Measurements from ENCODE around the gene KRT24.
"Not testable (repeated sequence)": the region's sequence is repeated elsewhere in the genome, so short reads cannot be mapped to it uniquely, and the experiment has no call there.

Gene KRT24

DNA sequence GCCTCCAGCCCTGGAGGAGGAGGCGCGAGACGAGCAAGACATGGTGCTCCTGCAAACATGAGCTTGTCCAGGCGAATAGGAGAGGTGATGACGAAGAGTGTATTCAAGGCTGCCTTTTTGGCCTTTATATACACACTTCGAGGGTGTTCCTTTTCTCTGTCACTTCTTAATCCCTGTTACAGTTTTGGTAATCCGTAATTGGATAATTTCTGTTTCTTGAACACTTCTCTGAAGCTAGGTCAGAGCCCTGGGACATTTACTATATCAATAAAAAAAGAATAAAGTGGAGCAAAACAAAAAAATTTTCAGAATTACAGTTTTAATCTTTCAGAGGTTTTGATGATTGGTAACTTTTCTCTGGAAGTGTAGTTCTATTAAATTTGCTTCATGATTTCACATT, at the start of gene KRT24:
KRT24 (minus strand) TSS at position 101 of the 400 bp plus-strand sequence; CDS start at position 42, 59 bp downstream.
- no peak for DNase-seq (ENCODE audit: low read depth, low spot score)

GRCh38 chr17:40751065-40751464, 47.5 kb upstream of the KRT24 start:
- DNase-seq (ENCODE audit: low read depth, low spot score), result no peak

GRCh38 chr17:40750391-40750790, 46.8 kb upstream of the KRT24 start:
- no peak for DNase-seq (ENCODE audit: low read depth, low spot score)

- DNase-seq (ENCODE audit: low read depth, low spot score), result not testable (repeated sequence)
These were observed 45.1 kb upstream of the KRT24 start for GRCh38 chr17:40748666-40749065.

- no peak for DNase-seq (ENCODE audit: low read depth, low spot score)
These were observed 35.0 kb upstream of the KRT24 start for GRCh38 chr17:40738553-40738952.

GRCh38 chr17:40735016-40735415, 31.5 kb upstream of the KRT24 start:
- no peak for DNase-seq (ENCODE audit: low read depth, low spot score)

- no peak for DNase-seq (ENCODE audit: low read depth, low spot score)
These were observed 30.5 kb upstream of the KRT24 start for GRCh38 chr17:40734018-40734417.

GRCh38 chr17:40730970-40731369, 27.4 kb upstream of the KRT24 start:
- no peak for DNase-seq (ENCODE audit: low read depth, low spot score)

DNA sequence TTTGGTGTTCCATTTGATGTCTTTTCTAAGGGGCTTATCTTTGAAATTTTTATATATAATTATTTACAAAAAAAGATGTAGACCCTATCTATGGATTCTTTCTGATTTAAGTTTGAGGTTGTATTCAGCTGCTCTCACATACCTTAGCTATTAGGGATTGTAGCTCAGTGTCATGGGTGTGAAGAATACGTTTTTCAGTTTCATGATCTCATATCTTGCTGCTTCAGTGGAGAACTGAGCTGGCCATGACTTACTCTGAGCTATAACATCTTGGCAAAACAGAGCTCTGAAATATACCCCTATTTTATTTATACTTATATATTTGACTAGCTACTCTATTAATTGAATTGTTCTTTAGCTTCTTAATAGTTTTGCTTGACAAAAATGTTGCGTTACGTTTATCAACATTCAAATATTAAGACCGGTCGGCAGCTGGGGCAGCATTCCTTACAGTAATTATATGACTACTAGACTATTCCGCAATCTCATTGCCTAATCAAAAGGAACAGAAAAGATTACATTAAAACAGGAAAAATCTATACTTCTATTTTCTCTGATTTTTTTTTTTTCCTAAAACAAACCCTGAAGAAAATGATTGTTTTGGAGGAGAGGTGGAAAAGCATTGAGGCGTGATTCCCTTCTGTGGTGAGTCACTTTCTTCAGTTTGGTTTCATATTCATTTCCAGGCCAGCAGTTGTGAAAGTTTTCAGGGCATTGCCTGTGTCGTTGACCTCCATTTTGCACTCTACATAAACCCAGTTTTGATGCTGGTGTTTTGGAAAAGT, 24.1 kb upstream of the KRT24 start:
- peak; percentile 69 for DNase-seq (ENCODE audit: low read depth, low spot score)

DNA sequence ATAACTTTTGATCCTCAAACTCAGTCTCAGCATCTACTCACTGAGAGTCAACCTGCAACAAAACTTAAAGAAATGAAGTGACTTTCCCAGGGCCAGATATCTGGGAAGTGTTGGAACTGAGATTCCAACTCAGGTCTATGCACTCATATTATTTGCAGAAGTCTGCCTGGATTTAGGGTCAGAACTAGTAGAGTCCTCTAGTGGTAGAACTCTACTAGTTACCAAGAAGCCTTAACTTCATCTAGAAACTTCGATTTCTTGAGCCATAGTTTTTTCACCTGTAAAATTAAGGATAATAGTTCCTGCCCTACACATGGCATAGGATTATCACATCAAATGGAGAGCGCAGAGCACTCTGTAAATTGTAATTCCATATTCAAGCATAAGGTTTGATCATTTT, 23.4 kb upstream of the KRT24 start:
- no peak for DNase-seq (ENCODE audit: low read depth, low spot score)

DNA sequence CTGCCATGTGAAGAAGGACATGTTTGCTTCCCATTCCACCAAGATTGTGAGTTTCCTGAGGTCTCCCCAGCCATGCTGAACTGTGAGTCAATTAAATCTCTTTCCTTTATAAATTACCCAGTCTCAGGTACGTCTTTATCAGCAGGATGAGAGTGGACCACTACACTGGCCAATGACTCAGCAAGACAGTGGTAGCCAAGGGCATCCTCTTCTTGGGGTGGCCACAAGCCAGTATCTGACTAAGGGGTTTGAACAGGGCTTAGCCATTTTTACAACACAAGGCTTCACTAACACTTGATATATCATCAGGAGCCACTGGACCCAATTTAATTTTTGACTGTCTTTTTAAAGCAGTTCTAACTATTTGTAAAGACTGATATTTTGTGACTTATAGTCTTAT, 21.1 kb upstream of the KRT24 start:
- no peak for DNase-seq (ENCODE audit: low read depth, low spot score)

- no peak for DNase-seq (ENCODE audit: low read depth, low spot score)
These were observed 18.7 kb upstream of the KRT24 start for GRCh38 chr17:40722241-40722640.

DNA sequence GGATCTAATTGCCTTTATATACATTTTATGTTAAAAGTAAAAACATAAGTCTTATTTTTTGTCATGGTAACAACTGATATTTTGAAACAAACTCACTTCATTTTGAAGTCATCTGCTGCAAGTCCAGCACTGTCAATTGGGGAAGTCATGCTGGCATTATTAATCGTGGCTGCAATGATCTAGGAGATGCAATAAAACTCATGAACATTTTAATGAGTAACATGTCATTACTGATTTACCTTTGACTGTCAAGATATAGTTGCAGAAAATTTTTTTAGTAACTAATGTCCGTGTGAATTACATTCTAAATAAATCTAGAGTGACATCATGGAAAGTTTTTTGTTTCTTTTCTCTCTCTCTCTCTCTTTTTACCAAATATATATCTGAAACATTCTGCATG, 17.3 kb upstream of the KRT24 start:
- no peak for DNase-seq (ENCODE audit: low read depth, low spot score)

DNA sequence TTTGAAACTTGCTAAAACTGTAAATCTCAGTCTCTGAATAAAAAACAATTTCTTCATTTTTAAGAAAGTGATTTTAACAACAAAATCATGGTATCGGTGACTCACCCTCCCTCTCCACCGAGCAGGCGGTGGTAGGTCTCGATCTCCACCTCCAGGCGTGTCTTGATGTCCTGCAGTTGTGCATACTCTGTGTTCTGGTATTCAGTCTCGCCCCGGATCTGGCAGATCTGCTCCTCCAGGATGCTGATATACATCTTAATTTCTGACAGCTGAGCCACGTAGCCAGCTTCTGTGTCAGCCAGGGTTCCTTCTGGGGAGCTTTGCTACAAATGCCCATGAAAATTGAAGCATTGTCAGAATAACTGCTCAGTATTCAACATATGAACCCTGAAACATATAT, 15.4 kb upstream of the KRT24 start:
- DNase-seq (ENCODE audit: low read depth, low spot score), result no peak

DNA sequence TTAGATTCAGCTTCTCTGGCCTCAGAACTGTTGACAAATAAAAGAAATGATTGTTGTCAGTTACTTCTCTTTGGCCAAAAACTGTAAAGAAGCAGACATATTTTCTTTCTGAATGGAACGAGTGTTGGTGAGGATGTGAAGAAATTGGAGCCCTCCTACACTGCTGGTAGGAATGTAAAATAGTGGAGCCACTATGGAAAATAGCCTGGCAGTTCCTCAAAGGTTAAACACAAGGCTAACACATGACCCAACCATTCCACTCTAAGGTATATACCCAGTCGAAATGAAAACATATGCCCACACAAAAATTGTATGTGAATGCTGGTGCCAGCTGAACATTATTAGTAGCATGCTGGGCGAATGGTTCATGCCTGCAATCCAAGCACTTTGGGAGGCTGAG, 14.2 kb upstream of the KRT24 start:
- DNase-seq (ENCODE audit: low read depth, low spot score), result no peak

- no peak for DNase-seq (ENCODE audit: low read depth, low spot score)
These were observed 10.9 kb upstream of the KRT24 start for GRCh38 chr17:40714473-40714872.

- no peak for DNase-seq (ENCODE audit: low read depth, low spot score)
These were observed 4.2 kb upstream of the KRT24 start for GRCh38 chr17:40707745-40708144.

DNA sequence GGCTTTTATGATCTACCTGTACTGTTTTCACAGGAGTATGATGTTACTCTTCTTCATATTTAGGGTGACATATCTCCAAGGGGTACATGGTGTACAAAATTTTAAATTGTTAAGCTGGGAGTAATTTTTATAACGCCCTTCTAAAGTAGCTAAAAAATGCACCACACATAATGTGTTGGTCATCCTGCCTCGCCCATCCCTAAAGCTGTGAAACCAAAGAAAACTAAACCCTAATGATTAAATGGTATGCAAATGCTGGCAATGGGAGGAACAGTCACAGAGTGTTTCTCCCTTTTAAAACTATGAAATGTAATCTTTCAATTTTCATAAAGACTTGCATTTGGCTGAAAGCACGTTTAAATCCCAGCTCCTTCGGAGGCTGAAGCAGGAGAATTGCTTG, 2.0 kb upstream of the KRT24 start:
- no peak for DNase-seq (ENCODE audit: low read depth, low spot score)

- DNase-seq (ENCODE audit: low read depth, low spot score), result no peak
These were observed 1.3 kb downstream of the KRT24 start for GRCh38 chr17:40702271-40702670.

GRCh38 chr17:40699853-40700252, 3.7 kb downstream of the KRT24 start:
- no peak for DNase-seq (ENCODE audit: low read depth, low spot score)

- DNase-seq (ENCODE audit: low read depth, low spot score), result no peak
These were observed 4.2 kb downstream of the KRT24 start for GRCh38 chr17:40699371-40699770.

DNA sequence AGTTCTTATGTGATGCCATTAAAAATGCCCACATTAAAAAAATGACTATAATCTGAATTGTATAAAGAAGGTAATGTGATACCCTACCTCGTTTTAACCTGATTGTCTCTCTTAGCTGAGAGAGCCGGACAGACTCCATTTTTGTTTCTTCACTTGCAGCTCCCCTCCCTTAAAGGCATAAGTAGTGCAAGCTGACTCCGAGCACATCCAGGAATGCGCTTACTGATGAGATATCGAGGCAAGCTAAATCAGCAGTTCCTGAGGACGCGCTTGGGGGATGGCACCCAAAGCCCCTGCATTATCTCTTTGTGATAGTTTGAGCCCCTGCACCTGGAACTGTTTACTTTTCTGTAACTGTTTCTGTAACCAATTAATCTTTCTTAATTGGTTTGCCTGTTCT, 6.3 kb downstream of the KRT24 start:
- no peak for DNase-seq (ENCODE audit: low read depth, low spot score)

DNA sequence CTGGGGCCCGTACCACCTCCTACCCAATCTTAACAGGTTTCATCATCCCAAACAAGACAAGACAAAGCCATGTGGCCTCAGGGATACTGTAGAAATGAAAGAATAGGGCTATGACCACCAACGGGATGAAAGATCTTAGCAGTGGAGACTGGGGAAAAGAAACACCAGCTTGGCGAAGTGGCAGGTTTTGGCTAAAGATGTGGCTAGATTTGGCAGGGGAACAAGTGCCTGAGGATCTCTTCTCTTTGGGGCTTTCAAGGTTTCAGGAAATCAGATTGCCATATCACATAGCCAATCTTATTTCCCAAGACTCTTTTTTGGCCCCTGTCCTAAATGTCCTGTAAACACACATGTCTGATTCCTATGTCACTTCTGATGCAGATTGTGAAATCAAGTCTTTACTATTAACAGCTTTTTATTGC, 6.9 kb downstream of the KRT24 start:
- DNase-seq (ENCODE audit: low read depth, low spot score), result no peak

Data from astrocyte of the hippocampus (primary cell).